Smooth muscle cell (in vitro differentiated cells): Measurements from ENCODE around the gene ITGB1. TPM values are rescaled to one million over a fixed set of nuclear protein-coding genes. Genes with fewer than 3 reads are reported as not detected.

Source experiments
- DNase-seq: peaks from one replicate; lab custom pipeline; 2025; ENCODE audit not compliant: unreplicated experiment; lab: John Stamatoyannopoulos, UW
- H2AFZ ChIP-seq: fragments of 200-600 bp; sonication (generic); 2 replicates; pipeline ENCODE4 v1.6.0; 2016; ENCODE audit warnings: antibody characterized with exemption, low read depth, mild to moderate bottlenecking
- H3F3A ChIP-seq: fragments of 200-600 bp; sonication (generic); 2 replicates; pipeline ENCODE4 v1.6.0; 2017; ENCODE audit warnings: antibody characterized with exemption, low read depth
- H3K27ac ChIP-seq: fragments of 200-600 bp; sonication (generic); 2 replicates; pipeline ENCODE4 v1.5.1; 2016; ENCODE audit warnings: low read depth, mild to moderate bottlenecking
- H3K27me3 ChIP-seq: fragments of 200-600 bp; sonication (generic); 2 replicates; pipeline ENCODE4 v1.6.1; 2016; ENCODE audit warnings: low read depth, mild to moderate bottlenecking
- H3K36me3 ChIP-seq: fragments of 200-600 bp; sonication (generic); 2 replicates; pipeline ENCODE4 v1.5.1; 2016; ENCODE audit warnings: low read depth
- H3K4me1 ChIP-seq: fragments of 200-600 bp; sonication (generic); 2 replicates; pipeline ENCODE4 v1.5.1; 2016; ENCODE audit warnings: low read depth
- H3K4me2 ChIP-seq: fragments of 200-600 bp; sonication (generic); 2 replicates; pipeline ENCODE4 v1.6.0; 2016; ENCODE audit warnings: mild to moderate bottlenecking
- H3K4me3 ChIP-seq: fragments of 200-600 bp; sonication (generic); 2 replicates; pipeline ENCODE4 v1.5.1; 2016; ENCODE audit warnings: mild to moderate bottlenecking
- H3K79me2 ChIP-seq: fragments of 200-600 bp; sonication (generic); 2 replicates; pipeline ENCODE4 v1.6.0; 2016; ENCODE audit warnings: low read depth, mild to moderate bottlenecking
- H3K9ac ChIP-seq: fragments of 200-600 bp; sonication (generic); 2 replicates; pipeline ENCODE4 v1.6.0; 2016; ENCODE audit warnings: low read depth
- H3K9me3 ChIP-seq: fragments of 200-600 bp; sonication (generic); replicated peaks from 2 replicates; pipeline ENCODE4 v1.5.1; 2016; ENCODE audit warnings: low read depth
- H4K20me1 ChIP-seq: fragments of 200-600 bp; sonication (generic); 2 replicates; pipeline ENCODE4 v1.6.0; 2016; ENCODE audit warnings: low read depth
- WGBS: methylation state at CpG from one replicate; pipeline ENCODE4 v1.1.7; 2016; ENCODE audit warnings: low lambda C conversion rate; 5-methylcytosine and 5-hydroxymethylcytosine counted together
- polyA plus RNA-seq: library from polyadenylated mRNA; unstranded; fragments of >200 nt; fragmentation: Nextera tagmentation; extraction: Ambion mirVana; gene quantifications from 2 replicates; pipeline ENCODE4 v1.2.1, GENCODE V29; 2016
- total RNA-seq: library from RNA; depleted of rRNA; stranded (reverse); fragments of >200 nt; gene quantifications from 2 replicates; pipeline ENCODE4 v1.2.3, GENCODE V29; 2014
- TF ChIP-seq, protein P1 (sequence below): fragments of 200-600 bp; sonication (generic); IDR thresholded peaks from 2 replicates; pipeline ENCODE4 v1.5.1; 2017; ENCODE audit warnings: borderline replicate concordance, mild to moderate bottlenecking, antibody characterized with exemption; ENCODE audit not compliant: insufficient read depth, poor library complexity, severe bottlenecking

The ITGB1 gene
- total and polyA plus RNA-seq, 2 experiments from 2014 or later: 859 to 2,267 TPM

DNA sequence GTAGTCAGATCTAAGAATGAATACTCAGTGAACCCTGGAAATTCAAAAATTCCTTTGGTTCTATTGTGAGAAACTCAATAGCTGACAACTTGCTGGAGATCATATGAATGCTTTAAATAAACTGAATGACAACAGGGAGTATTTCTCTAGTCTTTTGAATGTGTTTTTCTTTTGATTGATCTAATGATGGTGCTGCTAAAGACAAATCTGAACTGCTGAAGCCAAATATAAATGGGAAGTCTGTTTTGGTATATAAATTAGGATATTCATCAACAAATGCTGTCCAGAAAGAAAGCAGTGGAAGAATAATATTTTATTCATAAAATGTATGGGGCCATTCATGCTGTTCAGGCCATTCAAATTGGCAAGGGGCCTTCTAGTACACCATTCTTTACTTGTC is 79.4 kb downstream of the ITGB1 start:
- H3K9me3 ChIP-seq: no peaks in the 10 kb centered on the region
- no peak overlapping the region for H3K9ac ChIP-seq
- H4K20me1 ChIP-seq: no peaks in the 10 kb centered on the region
- no peaks in the 10 kb centered on the region for H3K79me2 ChIP-seq
- TF ChIP-seq, protein P1, sequence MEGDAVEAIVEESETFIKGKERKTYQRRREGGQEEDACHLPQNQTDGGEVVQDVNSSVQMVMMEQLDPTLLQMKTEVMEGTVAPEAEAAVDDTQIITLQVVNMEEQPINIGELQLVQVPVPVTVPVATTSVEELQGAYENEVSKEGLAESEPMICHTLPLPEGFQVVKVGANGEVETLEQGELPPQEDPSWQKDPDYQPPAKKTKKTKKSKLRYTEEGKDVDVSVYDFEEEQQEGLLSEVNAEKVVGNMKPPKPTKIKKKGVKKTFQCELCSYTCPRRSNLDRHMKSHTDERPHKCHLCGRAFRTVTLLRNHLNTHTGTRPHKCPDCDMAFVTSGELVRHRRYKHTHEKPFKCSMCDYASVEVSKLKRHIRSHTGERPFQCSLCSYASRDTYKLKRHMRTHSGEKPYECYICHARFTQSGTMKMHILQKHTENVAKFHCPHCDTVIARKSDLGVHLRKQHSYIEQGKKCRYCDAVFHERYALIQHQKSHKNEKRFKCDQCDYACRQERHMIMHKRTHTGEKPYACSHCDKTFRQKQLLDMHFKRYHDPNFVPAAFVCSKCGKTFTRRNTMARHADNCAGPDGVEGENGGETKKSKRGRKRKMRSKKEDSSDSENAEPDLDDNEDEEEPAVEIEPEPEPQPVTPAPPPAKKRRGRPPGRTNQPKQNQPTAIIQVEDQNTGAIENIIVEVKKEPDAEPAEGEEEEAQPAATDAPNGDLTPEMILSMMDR: no peak
- H3K27me3 ChIP-seq: no peaks in the 10 kb centered on the region
- no peak overlapping the region for H3K27ac ChIP-seq
- H3K4me1 ChIP-seq: no peaks in the 10 kb centered on the region
- no peak overlapping the region for H3K4me3 ChIP-seq
- DNase-seq: no peak
- H2AFZ ChIP-seq: no peak overlapping the region
- H3K36me3 ChIP-seq: no peaks in the 10 kb centered on the region
- no peaks in the 10 kb centered on the region for H3F3A ChIP-seq
- no peak overlapping the region for H3K4me2 ChIP-seq

DNA sequence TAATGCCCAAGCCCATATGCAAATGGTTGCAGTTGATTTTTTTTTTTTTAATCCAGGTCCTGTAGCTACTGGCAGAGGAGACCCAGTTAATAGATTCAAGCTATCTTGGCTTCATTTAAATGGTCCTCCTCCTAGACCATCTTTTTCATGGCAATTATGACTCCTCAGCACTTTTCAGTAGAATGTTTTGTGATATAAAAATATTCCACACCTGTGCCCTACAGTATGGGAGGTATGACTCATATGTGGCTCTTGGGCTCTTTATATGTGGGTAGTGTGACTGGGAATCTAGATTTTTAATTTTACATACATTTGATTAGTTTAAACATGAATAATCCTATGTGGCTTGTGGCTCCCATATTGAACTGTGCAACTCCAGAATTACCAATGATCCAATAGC is 80.1 kb downstream of the ITGB1 start:
- TF ChIP-seq, protein P1: no peak
- no peaks in the 10 kb centered on the region for H3K9me3 ChIP-seq
- DNase-seq: no peak
- H2AFZ ChIP-seq: no peak overlapping the region
- no peaks in the 10 kb centered on the region for H3F3A ChIP-seq
- H3K79me2 ChIP-seq: no peaks in the 10 kb centered on the region
- no peak overlapping the region for H3K4me3 ChIP-seq
- no peaks in the 10 kb centered on the region for H3K4me1 ChIP-seq
- H3K27ac ChIP-seq: no peak overlapping the region
- no peak overlapping the region for H3K9ac ChIP-seq
- no peak overlapping the region for H3K4me2 ChIP-seq
- H3K36me3 ChIP-seq: no peaks in the 10 kb centered on the region
- H3K27me3 ChIP-seq: no peaks in the 10 kb centered on the region
- H4K20me1 ChIP-seq: no peaks in the 10 kb centered on the region

DNA sequence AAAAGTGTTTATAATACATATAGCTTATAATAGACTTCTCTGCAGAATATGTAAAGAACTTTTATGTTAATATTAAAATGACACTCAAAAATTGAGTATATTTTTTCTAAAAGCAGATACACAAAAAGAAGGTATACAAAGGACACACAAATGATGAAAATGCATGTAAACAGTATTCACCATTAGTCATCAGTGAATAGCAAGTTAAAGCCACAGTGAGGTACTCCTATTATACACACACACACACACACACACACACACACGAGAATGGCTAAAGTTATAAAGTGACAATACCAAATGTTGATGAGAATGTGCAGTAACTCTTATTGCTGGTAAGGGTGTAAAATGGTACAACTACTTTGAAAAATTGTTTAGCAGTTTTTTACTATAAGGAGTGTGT is 92.9 kb downstream of the ITGB1 start:
- Histone ChIP-seq H3K36me3 (no peaks in the 10 kb centered on the region), H3K4me2 (no peak overlapping the region), H3K9me3 (no peaks in the 10 kb centered on the region), H3K9ac (no peak overlapping the region), H3K27ac (no peak overlapping the region), H3K79me2 (no peaks in the 10 kb centered on the region), H3F3A (no peaks in the 10 kb centered on the region), H3K4me3 (no peak overlapping the region), H3K27me3 (no peaks in the 10 kb centered on the region), H2AFZ (no peak overlapping the region), H3K4me1 (no peaks in the 10 kb centered on the region), H4K20me1 (no peaks in the 10 kb centered on the region)
- DNase-seq: no peak
- 97% methylated on average over 1 of the region's 1 CpG for WGBS
- TF ChIP-seq, protein P1: no peak

DNA sequence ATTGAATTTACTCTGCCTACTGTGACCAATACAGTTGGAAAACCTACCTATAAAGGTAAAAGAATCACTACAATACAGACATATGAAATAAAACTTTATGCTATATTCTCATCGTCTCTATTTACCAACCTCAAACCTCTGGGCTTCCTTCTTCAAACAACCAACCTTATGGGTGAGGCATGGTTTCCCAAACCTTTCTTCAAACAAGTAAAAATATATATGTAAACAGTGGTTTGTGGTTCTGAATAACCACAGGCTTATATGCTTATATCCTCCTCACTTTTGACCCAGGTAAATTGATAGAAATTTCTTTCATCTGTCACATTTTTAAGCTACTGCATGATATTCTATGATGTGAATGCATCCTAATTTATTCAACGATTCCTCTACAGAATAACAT is 103.6 kb downstream of the ITGB1 start:
- H3K4me2 ChIP-seq: no peak overlapping the region
- TF ChIP-seq, protein P1: no peak
- no peak overlapping the region for H3K27ac ChIP-seq
- H3F3A ChIP-seq: no peaks in the 10 kb centered on the region
- H4K20me1 ChIP-seq: no peaks in the 10 kb centered on the region
- no peaks in the 10 kb centered on the region for H3K4me1 ChIP-seq
- DNase-seq: no peak
- H3K9me3 ChIP-seq: no peaks in the 10 kb centered on the region
- no peak overlapping the region for H3K9ac ChIP-seq
- no peaks in the 10 kb centered on the region for H3K27me3 ChIP-seq
- H3K4me3 ChIP-seq: no peak overlapping the region
- no peaks in the 10 kb centered on the region for H3K36me3 ChIP-seq
- H2AFZ ChIP-seq: no peak overlapping the region
- 96% methylated on average over 2 of the region's 2 CpGs for WGBS
- H3K79me2 ChIP-seq: no peaks in the 10 kb centered on the region
